GM23338 (cell line): ENCODE results near the gene MRC2. TPM values are rescaled to one million over a fixed set of nuclear protein-coding genes. Genes with fewer than 3 reads are reported as not detected.

Experiments
- ATAC-seq: fragments of 200-7000 bp; cut with Tn5 transposase; 3 replicates; pipeline ENCODE4 v1.9.1; 2020
- DNase-seq: peaks from one replicate; pipeline ENCODE4 v3.0.0-alpha.2; 2015; ENCODE audit warnings: low spot score
- H2AFZ ChIP-seq: fragments of 200-600 bp; sonication (generic); 2 replicates; pipeline ENCODE4 v1.8.0; 2016; ENCODE audit warnings: antibody characterized with exemption, mild to moderate bottlenecking, moderate library complexity
- H3F3A ChIP-seq: fragments of 200-600 bp; sonication (generic); replicated peaks from 2 replicates; pipeline ENCODE4 v1.8.0; 2017; ENCODE audit warnings: antibody characterized with exemption, mixed run types, low read depth
- H3K27ac ChIP-seq: fragments of 200-600 bp; sonication (generic); 2 replicates; pipeline ENCODE4 v1.6.1; 2016; ENCODE audit warnings: low read depth
- H3K27me3 ChIP-seq: fragments of 200-600 bp; sonication (generic); 2 replicates; pipeline ENCODE4 v1.8.0; 2016; ENCODE audit warnings: mild to moderate bottlenecking, mixed run types, moderate library complexity; ENCODE audit not compliant: insufficient read depth
- H3K36me3 ChIP-seq: fragments of 200-600 bp; sonication (generic); 2 replicates; pipeline ENCODE4 v1.8.0; 2016; ENCODE audit warnings: mild to moderate bottlenecking; ENCODE audit not compliant: insufficient read depth
- H3K4me1 ChIP-seq: fragments of 200-600 bp; sonication (generic); 2 replicates; pipeline ENCODE4 v1.8.0; 2016; ENCODE audit warnings: mild to moderate bottlenecking, moderate library complexity; ENCODE audit not compliant: insufficient read depth
- H3K4me2 ChIP-seq: fragments of 200-600 bp; sonication (generic); 2 replicates; pipeline ENCODE4 v1.7.1; 2017; ENCODE audit warnings: mixed run types
- H3K4me3 ChIP-seq: fragments of 200-600 bp; sonication (generic); 2 replicates; pipeline ENCODE4 v1.6.1; 2016; ENCODE audit warnings: mixed run types
- H3K79me2 ChIP-seq: fragments of 200-600 bp; sonication (generic); replicated peaks from 2 replicates; pipeline ENCODE4 v1.8.0; 2017; ENCODE audit warnings: mild to moderate bottlenecking; ENCODE audit not compliant: insufficient read depth
- H3K9me2 ChIP-seq: fragments of 200-600 bp; sonication (generic); 2 replicates; pipeline ENCODE4 v1.8.0; 2017; ENCODE audit not compliant: insufficient read depth
- H4K20me1 ChIP-seq: fragments of 200-600 bp; sonication (generic); replicated peaks from 2 replicates; pipeline ENCODE4 v1.8.0; 2017; ENCODE audit warnings: mild to moderate bottlenecking; ENCODE audit not compliant: insufficient read depth
- H3K27ac Mint-ChIP-seq: 2 replicates; pipeline ENCODE4 v1.8.0; 2020; ENCODE audit warnings: inconsistent platforms, mild to moderate bottlenecking, moderate library complexity, mixed read lengths
- H3K27me3 Mint-ChIP-seq: 3 replicates; pipeline ENCODE4 v1.8.0; 2022; ENCODE audit warnings: low read depth, mild to moderate bottlenecking, moderate library complexity, mixed read lengths, inconsistent platforms; ENCODE audit not compliant: insufficient read depth, poor library complexity
- H3K36me3 Mint-ChIP-seq: 3 replicates; pipeline ENCODE4 v1.8.0; 2021; ENCODE audit warnings: low read depth, mild to moderate bottlenecking, inconsistent platforms, moderate library complexity, mixed read lengths
- H3K4me1 Mint-ChIP-seq: 3 replicates; pipeline ENCODE4 v1.8.0; 2020; ENCODE audit warnings: mild to moderate bottlenecking, inconsistent platforms, mixed read lengths
- H3K4me3 Mint-ChIP-seq: 3 replicates; pipeline ENCODE4 v1.8.0; 2021; ENCODE audit warnings: moderate library complexity, mild to moderate bottlenecking, inconsistent platforms, mixed read lengths
- H3K9me3 Mint-ChIP-seq: 3 replicates; pipeline ENCODE4 v1.8.0; 2020; ENCODE audit warnings: moderate library complexity, mild to moderate bottlenecking, inconsistent platforms, mixed read lengths
- CREB1 ChIP-seq: fragments of 250-450 bp; sonication (Bioruptor Pico); IDR thresholded peaks from 2 replicates; pipeline ENCODE4 v1.5.0; 2020; ENCODE audit warnings: low read depth, mild to moderate bottlenecking, moderate library complexity
- EZH2phosphoT487 ChIP-seq: fragments of 200-600 bp; sonication (generic); IDR thresholded peaks from one replicate; pipeline ENCODE4 v1.8.1; 2018; ENCODE audit warnings: antibody characterized with exemption; ENCODE audit not compliant: unreplicated experiment
- JUNB ChIP-seq: IDR thresholded peaks from one replicate; pipeline ENCODE4 v1.6.1; 2016; ENCODE audit warnings: antibody characterized with exemption; ENCODE audit not compliant: unreplicated experiment
- NANOG ChIP-seq: IDR thresholded peaks from 2 replicates; pipeline ENCODE4 v1.6.1; 2016; ENCODE audit warnings: antibody characterized with exemption, borderline replicate concordance
- POLR2AphosphoS5 ChIP-seq: IDR thresholded peaks from 2 replicates; pipeline ENCODE4 v1.6.1; 2016; ENCODE audit warnings: antibody characterized with exemption, low read depth
- STAT1 ChIP-seq: IDR thresholded peaks from one replicate; pipeline ENCODE4 v1.6.1; 2016; ENCODE audit warnings: antibody characterized with exemption; ENCODE audit not compliant: unreplicated experiment
- ZNF114 ChIP-seq: fragments of 250-450 bp; sonication (Bioruptor Pico); IDR thresholded peaks from 2 replicates; pipeline ENCODE4 v1.5.0; 2020; ENCODE audit warnings: mild to moderate bottlenecking, moderate library complexity
- ZNF331 ChIP-seq: fragments of 250-450 bp; sonication (Bioruptor Pico); IDR thresholded peaks from 2 replicates; pipeline ENCODE4 v1.5.0; 2020; ENCODE audit warnings: low read depth, mild to moderate bottlenecking, moderate library complexity
- polyA plus RNA-seq: library from polyadenylated mRNA; unstranded; fragments of >200 nt; fragmentation: Nextera tagmentation; extraction: Ambion mirVana; gene quantifications from 2 replicates; pipeline ENCODE4 v1.2.1, GENCODE V29; 2016
- total RNA-seq: library from RNA; depleted of rRNA; stranded (reverse); fragments of >200 nt; shearing (Covaris generic); gene quantifications from 2 replicates; pipeline ENCODE4 v1.2.3, GENCODE V29; 2014
- TF ChIP-seq, protein P1 (sequence below): IDR thresholded peaks from one replicate; pipeline ENCODE4 v1.6.1; 2018; ENCODE audit warnings: antibody characterized with exemption; ENCODE audit not compliant: unreplicated experiment
- TF ChIP-seq, protein P2 (sequence below): IDR thresholded peaks from 2 replicates; pipeline ENCODE4 v1.6.1; 2016; ENCODE audit warnings: antibody characterized with exemption
- TF ChIP-seq, protein P3 (sequence below): fragments of 250-450 bp; sonication (Bioruptor Pico); IDR thresholded peaks from 2 replicates; pipeline ENCODE4 v1.5.0; 2020; ENCODE audit warnings: mild to moderate bottlenecking, moderate library complexity

MRC2 gene
- total and polyA plus RNA-seq, 2 experiments from 2014 or later: 8.0 to 38.6 TPM

DNA sequence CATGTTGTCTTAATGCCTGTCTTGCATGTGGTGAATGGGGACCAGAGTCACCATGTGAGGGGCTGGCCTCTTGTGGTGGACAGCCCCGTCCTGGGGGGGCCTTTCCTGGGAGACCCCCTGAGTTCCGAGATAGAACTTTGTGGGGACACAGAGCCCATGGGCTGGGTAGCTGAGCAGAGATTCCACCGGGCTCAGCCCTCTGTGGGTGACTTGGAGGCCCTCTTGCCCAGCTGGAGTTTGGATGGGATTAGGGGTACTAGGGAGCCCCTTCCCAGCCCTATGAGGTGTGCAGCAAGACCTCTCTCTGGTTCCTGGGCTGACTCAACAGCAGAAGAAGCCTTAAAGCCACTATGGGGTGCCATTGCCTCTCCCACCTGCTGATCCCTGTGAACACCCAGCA lies 38.1 kb downstream of the MRC2 start:
- Histone ChIP-seq H3K4me1 (no peaks in the 10 kb centered on the region), H3K36me3 (no peaks in the 10 kb centered on the region), H3K27me3 (no peaks in the 10 kb centered on the region), H3K4me2 (no peak overlapping the region), H3K27ac (no peak overlapping the region), H2AFZ (no peak overlapping the region), H3K9me2 (no peaks in the 10 kb centered on the region), H4K20me1 (no peaks in the 10 kb centered on the region), H3F3A (no peaks in the 10 kb centered on the region), H3K4me3 (no peak overlapping the region), H3K79me2 (no peaks in the 10 kb centered on the region)
- Mint-ChIP-seq H3K27me3 (peaks cover 13% of the 10 kb centered on the region), H3K9me3 (peaks cover 5% of the 10 kb centered on the region; the same call in 1 of the 3 replicates), H3K4me1 (peaks cover 2% of the 10 kb centered on the region; the same call in 2 of the 3 replicates), H3K27ac (no peak overlapping the region), H3K4me3 (no peak overlapping the region), H3K36me3 (peaks cover 7% of the 10 kb centered on the region; the same call in 2 of the 3 replicates)
- ATAC-seq: no peak
- no peak for DNase-seq
- TF ChIP-seq POLR2AphosphoS5: no peak
- TF ChIP-seq NANOG: no peak
- TF ChIP-seq, protein P1, sequence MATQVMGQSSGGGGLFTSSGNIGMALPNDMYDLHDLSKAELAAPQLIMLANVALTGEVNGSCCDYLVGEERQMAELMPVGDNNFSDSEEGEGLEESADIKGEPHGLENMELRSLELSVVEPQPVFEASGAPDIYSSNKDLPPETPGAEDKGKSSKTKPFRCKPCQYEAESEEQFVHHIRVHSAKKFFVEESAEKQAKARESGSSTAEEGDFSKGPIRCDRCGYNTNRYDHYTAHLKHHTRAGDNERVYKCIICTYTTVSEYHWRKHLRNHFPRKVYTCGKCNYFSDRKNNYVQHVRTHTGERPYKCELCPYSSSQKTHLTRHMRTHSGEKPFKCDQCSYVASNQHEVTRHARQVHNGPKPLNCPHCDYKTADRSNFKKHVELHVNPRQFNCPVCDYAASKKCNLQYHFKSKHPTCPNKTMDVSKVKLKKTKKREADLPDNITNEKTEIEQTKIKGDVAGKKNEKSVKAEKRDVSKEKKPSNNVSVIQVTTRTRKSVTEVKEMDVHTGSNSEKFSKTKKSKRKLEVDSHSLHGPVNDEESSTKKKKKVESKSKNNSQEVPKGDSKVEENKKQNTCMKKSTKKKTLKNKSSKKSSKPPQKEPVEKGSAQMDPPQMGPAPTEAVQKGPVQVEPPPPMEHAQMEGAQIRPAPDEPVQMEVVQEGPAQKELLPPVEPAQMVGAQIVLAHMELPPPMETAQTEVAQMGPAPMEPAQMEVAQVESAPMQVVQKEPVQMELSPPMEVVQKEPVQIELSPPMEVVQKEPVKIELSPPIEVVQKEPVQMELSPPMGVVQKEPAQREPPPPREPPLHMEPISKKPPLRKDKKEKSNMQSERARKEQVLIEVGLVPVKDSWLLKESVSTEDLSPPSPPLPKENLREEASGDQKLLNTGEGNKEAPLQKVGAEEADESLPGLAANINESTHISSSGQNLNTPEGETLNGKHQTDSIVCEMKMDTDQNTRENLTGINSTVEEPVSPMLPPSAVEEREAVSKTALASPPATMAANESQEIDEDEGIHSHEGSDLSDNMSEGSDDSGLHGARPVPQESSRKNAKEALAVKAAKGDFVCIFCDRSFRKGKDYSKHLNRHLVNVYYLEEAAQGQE: no peak
- no peak for TF ChIP-seq CREB1 (CRISPR knock-in tag)
- no peak for TF ChIP-seq ZNF331 (CRISPR knock-in tag)
- TF ChIP-seq ZNF114: no peak
- TF ChIP-seq STAT1: no peak
- no peak for TF ChIP-seq EZH2phosphoT487
- TF ChIP-seq, protein P2, sequence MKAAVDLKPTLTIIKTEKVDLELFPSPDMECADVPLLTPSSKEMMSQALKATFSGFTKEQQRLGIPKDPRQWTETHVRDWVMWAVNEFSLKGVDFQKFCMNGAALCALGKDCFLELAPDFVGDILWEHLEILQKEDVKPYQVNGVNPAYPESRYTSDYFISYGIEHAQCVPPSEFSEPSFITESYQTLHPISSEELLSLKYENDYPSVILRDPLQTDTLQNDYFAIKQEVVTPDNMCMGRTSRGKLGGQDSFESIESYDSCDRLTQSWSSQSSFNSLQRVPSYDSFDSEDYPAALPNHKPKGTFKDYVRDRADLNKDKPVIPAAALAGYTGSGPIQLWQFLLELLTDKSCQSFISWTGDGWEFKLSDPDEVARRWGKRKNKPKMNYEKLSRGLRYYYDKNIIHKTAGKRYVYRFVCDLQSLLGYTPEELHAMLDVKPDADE: no peak
- TF ChIP-seq JUNB: no peak
- TF ChIP-seq, protein P3, sequence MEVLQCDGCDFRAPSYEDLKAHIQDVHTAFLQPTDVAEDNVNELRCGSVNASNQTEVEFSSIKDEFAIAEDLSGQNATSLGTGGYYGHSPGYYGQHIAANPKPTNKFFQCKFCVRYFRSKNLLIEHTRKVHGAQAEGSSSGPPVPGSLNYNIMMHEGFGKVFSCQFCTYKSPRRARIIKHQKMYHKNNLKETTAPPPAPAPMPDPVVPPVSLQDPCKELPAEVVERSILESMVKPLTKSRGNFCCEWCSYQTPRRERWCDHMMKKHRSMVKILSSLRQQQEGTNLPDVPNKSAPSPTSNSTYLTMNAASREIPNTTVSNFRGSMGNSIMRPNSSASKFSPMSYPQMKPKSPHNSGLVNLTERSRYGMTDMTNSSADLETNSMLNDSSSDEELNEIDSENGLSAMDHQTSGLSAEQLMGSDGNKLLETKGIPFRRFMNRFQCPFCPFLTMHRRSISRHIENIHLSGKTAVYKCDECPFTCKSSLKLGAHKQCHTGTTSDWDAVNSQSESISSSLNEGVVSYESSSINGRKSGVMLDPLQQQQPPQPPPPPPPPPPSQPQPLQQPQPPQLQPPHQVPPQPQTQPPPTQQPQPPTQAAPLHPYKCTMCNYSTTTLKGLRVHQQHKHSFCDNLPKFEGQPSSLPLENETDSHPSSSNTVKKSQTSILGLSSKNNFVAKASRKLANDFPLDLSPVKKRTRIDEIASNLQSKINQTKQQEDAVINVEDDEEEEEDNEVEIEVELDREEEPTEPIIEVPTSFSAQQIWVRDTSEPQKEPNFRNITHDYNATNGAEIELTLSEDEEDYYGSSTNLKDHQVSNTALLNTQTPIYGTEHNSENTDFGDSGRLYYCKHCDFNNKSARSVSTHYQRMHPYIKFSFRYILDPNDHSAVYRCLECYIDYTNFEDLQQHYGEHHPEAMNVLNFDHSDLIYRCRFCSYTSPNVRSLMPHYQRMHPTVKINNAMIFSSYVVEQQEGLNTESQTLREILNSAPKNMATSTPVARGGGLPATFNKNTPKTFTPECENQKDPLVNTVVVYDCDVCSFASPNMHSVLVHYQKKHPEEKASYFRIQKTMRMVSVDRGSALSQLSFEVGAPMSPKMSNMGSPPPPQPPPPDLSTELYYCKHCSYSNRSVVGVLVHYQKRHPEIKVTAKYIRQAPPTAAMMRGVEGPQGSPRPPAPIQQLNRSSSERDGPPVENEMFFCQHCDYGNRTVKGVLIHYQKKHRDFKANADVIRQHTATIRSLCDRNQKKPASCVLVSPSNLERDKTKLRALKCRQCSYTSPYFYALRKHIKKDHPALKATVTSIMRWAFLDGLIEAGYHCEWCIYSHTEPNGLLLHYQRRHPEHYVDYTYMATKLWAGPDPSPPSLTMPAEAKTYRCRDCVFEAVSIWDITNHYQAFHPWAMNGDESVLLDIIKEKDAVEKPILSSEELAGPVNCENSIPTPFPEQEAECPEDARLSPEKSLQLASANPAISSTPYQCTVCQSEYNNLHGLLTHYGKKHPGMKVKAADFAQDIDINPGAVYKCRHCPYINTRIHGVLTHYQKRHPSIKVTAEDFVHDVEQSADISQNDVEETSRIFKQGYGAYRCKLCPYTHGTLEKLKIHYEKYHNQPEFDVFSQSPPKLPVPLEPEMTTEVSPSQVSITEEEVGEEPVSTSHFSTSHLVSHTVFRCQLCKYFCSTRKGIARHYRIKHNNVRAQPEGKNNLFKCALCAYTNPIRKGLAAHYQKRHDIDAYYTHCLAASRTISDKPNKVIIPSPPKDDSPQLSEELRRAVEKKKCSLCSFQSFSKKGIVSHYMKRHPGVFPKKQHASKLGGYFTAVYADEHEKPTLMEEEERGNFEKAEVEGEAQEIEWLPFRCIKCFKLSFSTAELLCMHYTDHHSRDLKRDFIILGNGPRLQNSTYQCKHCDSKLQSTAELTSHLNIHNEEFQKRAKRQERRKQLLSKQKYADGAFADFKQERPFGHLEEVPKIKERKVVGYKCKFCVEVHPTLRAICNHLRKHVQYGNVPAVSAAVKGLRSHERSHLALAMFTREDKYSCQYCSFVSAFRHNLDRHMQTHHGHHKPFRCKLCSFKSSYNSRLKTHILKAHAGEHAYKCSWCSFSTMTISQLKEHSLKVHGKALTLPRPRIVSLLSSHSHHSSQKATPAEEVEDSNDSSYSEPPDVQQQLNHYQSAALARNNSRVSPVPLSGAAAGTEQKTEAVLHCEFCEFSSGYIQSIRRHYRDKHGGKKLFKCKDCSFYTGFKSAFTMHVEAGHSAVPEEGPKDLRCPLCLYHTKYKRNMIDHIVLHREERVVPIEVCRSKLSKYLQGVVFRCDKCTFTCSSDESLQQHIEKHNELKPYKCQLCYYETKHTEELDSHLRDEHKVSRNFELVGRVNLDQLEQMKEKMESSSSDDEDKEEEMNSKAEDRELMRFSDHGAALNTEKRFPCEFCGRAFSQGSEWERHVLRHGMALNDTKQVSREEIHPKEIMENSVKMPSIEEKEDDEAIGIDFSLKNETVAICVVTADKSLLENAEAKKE (CRISPR knock-in tag): no peak
